Mesenchymal stem cell (in vitro differentiated cells and primary cell): Measurements from ENCODE around the gene PARVB.

Source experiments
- DNase-seq: peaks from one replicate; pipeline ENCODE4 v3.0.0-alpha.2; 2013
- H2AFZ ChIP-seq: one replicate; pipeline ENCODE4 v1.6.1; 2013; ENCODE audit warnings: low read depth, mild to moderate bottlenecking, control low read depth, inconsistent platforms, low read length, moderate library complexity
- H2AK5ac ChIP-seq: 2 replicates; pipeline ENCODE4 v1.6.1; 2013; ENCODE audit warnings: low read length, moderate library complexity, mild to moderate bottlenecking, inconsistent platforms; ENCODE audit not compliant: severe bottlenecking
- H2BK120ac ChIP-seq: one replicate; pipeline ENCODE4 v1.6.1; 2013; ENCODE audit warnings: low read depth, mild to moderate bottlenecking, inconsistent platforms, low read length, moderate library complexity
- H2BK12ac ChIP-seq, 2 experiments: one replicate each; pipeline ENCODE4 v1.6.1; 2013; ENCODE audit warnings: inconsistent platforms in 2 of 2, low read length in 2 of 2, mild to moderate bottlenecking in 2 of 2, moderate library complexity in 2 of 2, control low read depth in 1 of 2
- H2BK15ac ChIP-seq: one replicate; pipeline ENCODE4 v1.6.1; 2013; ENCODE audit warnings: mild to moderate bottlenecking, low read depth, inconsistent platforms; ENCODE audit not compliant: poor library complexity, severe bottlenecking
- H2BK5ac ChIP-seq: 2 replicates; pipeline ENCODE4 v1.6.1; 2013; ENCODE audit warnings: low read depth, mild to moderate bottlenecking, low read length, control low read depth, inconsistent platforms; ENCODE audit not compliant: poor library complexity, severe bottlenecking
- H3K14ac ChIP-seq, 2 experiments: one replicate each; pipeline ENCODE4 v1.6.1; 2013; ENCODE audit warnings: inconsistent platforms in 2 of 2, low read length in 2 of 2, control low read depth in 1 of 2, mild to moderate bottlenecking in 1 of 2, moderate library complexity in 1 of 2
- H3K18ac ChIP-seq, 2 experiments: one replicate each; pipeline ENCODE4 v1.6.1; 2013; ENCODE audit warnings: inconsistent platforms in 2 of 2, low read length in 2 of 2, control low read depth in 1 of 2, low read depth in 1 of 2, mild to moderate bottlenecking in 1 of 2
- H3K23ac ChIP-seq, 2 experiments: one replicate each; pipeline ENCODE4 v1.6.1; 2013; ENCODE audit warnings: inconsistent platforms in 2 of 2, low read length in 2 of 2, mild to moderate bottlenecking in 2 of 2, moderate library complexity in 2 of 2, control low read depth in 1 of 2
- H3K27ac ChIP-seq: 2 replicates; pipeline ENCODE4 v1.5.1; 2013; ENCODE audit warnings: mild to moderate bottlenecking, moderate library complexity, low read length, control low read depth, inconsistent platforms; ENCODE audit not compliant: poor library complexity, severe bottlenecking
- H3K27me3 ChIP-seq, 2 experiments: 2 replicates each; pipeline versions ENCODE4 v1.6.1 to v1.7.0; 2013; ENCODE audit warnings: low read length in 2 of 2, mild to moderate bottlenecking in 2 of 2, moderate library complexity in 2 of 2, control low read depth in 1 of 2, inconsistent platforms in 1 of 2; ENCODE audit not compliant: control insufficient read depth in 1 of 2, insufficient read depth in 1 of 2
- H3K36me3 ChIP-seq, 2 experiments: 2 replicates each; pipeline versions ENCODE4 v1.6.1 to v1.7.0; 2013; ENCODE audit warnings: low read length in 2 of 2, control low read depth in 1 of 2, inconsistent platforms in 1 of 2, low read depth in 1 of 2, mild to moderate bottlenecking in 1 of 2; ENCODE audit not compliant: insufficient read depth in 2 of 2, control insufficient read depth in 1 of 2
- H3K4ac ChIP-seq, 2 experiments: one replicate each; pipeline ENCODE4 v1.6.1; 2013; ENCODE audit warnings: inconsistent platforms in 2 of 2, low read length in 2 of 2, mild to moderate bottlenecking in 2 of 2, moderate library complexity in 2 of 2, control low read depth in 1 of 2, low read depth in 1 of 2
- H3K4me1 ChIP-seq: 2 replicates; pipeline ENCODE4 v1.6.1; 2013; ENCODE audit warnings: low read depth, low read length, control low read depth; ENCODE audit not compliant: control insufficient read depth, insufficient read depth
- H3K4me2 ChIP-seq: 2 replicates; pipeline ENCODE4 v1.6.1; 2013; ENCODE audit warnings: low read length, mild to moderate bottlenecking, inconsistent platforms; ENCODE audit not compliant: poor library complexity, severe bottlenecking
- H3K4me3 ChIP-seq, 2 experiments: 2 replicates each; pipeline versions ENCODE4 v1.5.1 to v1.7.0; 2013; ENCODE audit warnings: low read length in 2 of 2, mild to moderate bottlenecking in 2 of 2, control low read depth in 1 of 2, low read depth in 1 of 2; ENCODE audit not compliant: insufficient read depth in 1 of 2
- H3K79me1 ChIP-seq: replicated peaks from 2 replicates; pipeline ENCODE4 v1.6.1; 2013; ENCODE audit warnings: mild to moderate bottlenecking, control low read depth, low read length, inconsistent platforms; ENCODE audit not compliant: poor library complexity, severe bottlenecking
- H3K9ac ChIP-seq: 2 replicates; pipeline ENCODE4 v1.7.0; 2013; ENCODE audit warnings: mild to moderate bottlenecking, low read length, moderate library complexity
- H3K9me3 ChIP-seq: 2 replicates; pipeline ENCODE4 v1.7.0; 2013; ENCODE audit warnings: mild to moderate bottlenecking, low read length; ENCODE audit not compliant: control insufficient read depth
- H4K8ac ChIP-seq: one replicate; pipeline ENCODE4 v1.6.1; 2013; ENCODE audit warnings: inconsistent platforms, mild to moderate bottlenecking, low read length, moderate library complexity
- H4K91ac ChIP-seq: one replicate; pipeline ENCODE4 v1.6.1; 2013; ENCODE audit warnings: mild to moderate bottlenecking, low read length, inconsistent platforms
- WGBS: methylation state at CpG from one replicate; pipeline ENCODE4 v1.1.7; 2013; ENCODE audit warnings: mixed read lengths; 5-methylcytosine and 5-hydroxymethylcytosine counted together

The PARVB gene

GRCh38 chr22:44097263-44098020 is 73.3 kb downstream of the PARVB start:
- 95% methylated on average over 23 of the region's 23 CpGs for WGBS
- no peak overlapping the region for H4K8ac ChIP-seq
- H3K79me1 ChIP-seq, result no peaks in the 10 kb centered on the region
- no peaks in the 10 kb centered on the region for H3K4me1 ChIP-seq
- DNase-seq, result no peak
- H3K9ac ChIP-seq, result no peak overlapping the region
- no peak overlapping the region for H3K27ac ChIP-seq
- H3K4me2 ChIP-seq, result no peak overlapping the region
- no peak overlapping the region for H2AK5ac ChIP-seq
- no peak overlapping the region for H2BK120ac ChIP-seq
- no peaks in the 10 kb centered on the region for H3K27me3 ChIP-seq
- H2BK12ac ChIP-seq, result no peak overlapping the region
- H3K4ac ChIP-seq, result no peak overlapping the region
- no peak overlapping the region for H2BK5ac ChIP-seq
- no peaks in the 10 kb centered on the region for H3K9me3 ChIP-seq
- H3K4me3 ChIP-seq, result no peak overlapping the region
- no peak overlapping the region for H2AFZ ChIP-seq
- H3K23ac ChIP-seq, result no peak overlapping the region
- H4K91ac ChIP-seq, result no peak overlapping the region
- H2BK15ac ChIP-seq, result no peak overlapping the region
- no peak overlapping the region for H3K18ac ChIP-seq
- H3K36me3 ChIP-seq, result peaks cover 3 to 34% of the 10 kb centered on the region in 2 experiments
- no peak overlapping the region for H3K14ac ChIP-seq

- H2BK120ac ChIP-seq, result no peak overlapping the region
- no peak overlapping the region for H2AFZ ChIP-seq
- H3K9me3 ChIP-seq, result no peaks in the 10 kb centered on the region
- peaks cover 3 to 32% of the 10 kb centered on the region in 2 experiments for H3K36me3 ChIP-seq
- no peak overlapping the region for H3K4me3 ChIP-seq
- no peak overlapping the region for H3K4me2 ChIP-seq
- no peak overlapping the region for H4K8ac ChIP-seq
- H3K4ac ChIP-seq, result no peak overlapping the region
- 90% methylated on average over 17 of the region's 17 CpGs for WGBS
- H2BK12ac ChIP-seq, result no peak overlapping the region
- H3K4me1 ChIP-seq, result no peaks in the 10 kb centered on the region
- DNase-seq, result no peak
- no peak overlapping the region for H3K9ac ChIP-seq
- H4K91ac ChIP-seq, result no peak overlapping the region
- H2AK5ac ChIP-seq, result no peak overlapping the region
- no peaks in the 10 kb centered on the region for H3K79me1 ChIP-seq
- no peak overlapping the region for H3K27ac ChIP-seq
- no peaks in the 10 kb centered on the region for H3K27me3 ChIP-seq
- no peak overlapping the region for H2BK15ac ChIP-seq
- H3K18ac ChIP-seq, result no peak overlapping the region
- no peak overlapping the region for H3K23ac ChIP-seq
- H3K14ac ChIP-seq, result no peak overlapping the region
- no peak overlapping the region for H2BK5ac ChIP-seq
Measured at GRCh38 chr22:44098021-44098739, 74.1 kb downstream of the PARVB start.

- Histone ChIP-seq H3K4me2 (no peak overlapping the region), H3K4ac (no peak overlapping the region), H2BK120ac (no peak overlapping the region), H2BK15ac (no peak overlapping the region), H4K8ac (no peak overlapping the region), H3K27me3 (no peaks in the 10 kb centered on the region), H3K27ac (no peak overlapping the region), H2AFZ (no peak overlapping the region), H3K14ac (no peak overlapping the region), H2AK5ac (no peak overlapping the region), H3K9me3 (no peaks in the 10 kb centered on the region), H3K18ac (no peak overlapping the region), H3K36me3 (peaks cover 3 to 41% of the 10 kb centered on the region in 2 experiments), H4K91ac (no peak overlapping the region), H3K79me1 (no peaks in the 10 kb centered on the region), H3K4me3 (no peak overlapping the region), H2BK5ac (no peak overlapping the region), H3K4me1 (no peaks in the 10 kb centered on the region), H3K23ac (no peak overlapping the region), H2BK12ac (no peak overlapping the region), H3K9ac (no peak overlapping the region)
- DNase-seq, result no peak
- 98% methylated on average over 13 of the region's 15 CpGs for WGBS
Measured at GRCh38 chr22:44098966-44099530, 74.9 kb downstream of the PARVB start.

DNA sequence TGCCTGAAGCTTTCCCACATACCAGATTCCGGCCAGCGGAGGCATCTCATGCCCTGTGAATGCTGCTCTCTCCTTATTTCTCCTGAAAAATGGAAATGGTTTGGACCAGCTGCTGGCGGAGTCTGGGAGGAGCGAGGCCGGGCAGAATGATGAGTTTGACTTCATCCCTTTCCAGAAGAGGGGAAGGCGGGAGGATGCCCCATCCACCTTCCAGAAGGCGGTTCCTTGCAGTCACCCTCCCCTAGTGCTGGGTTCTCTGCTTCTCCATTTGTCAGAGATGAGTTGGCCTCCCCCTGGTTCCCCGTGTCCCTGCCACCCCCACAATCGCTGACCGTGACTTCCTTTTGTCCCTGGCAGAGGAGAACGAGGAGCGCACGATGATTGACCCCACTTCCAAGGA is 75.6 kb downstream of the PARVB start:
- no peak overlapping the region for H3K4me3 ChIP-seq
- no peak overlapping the region for H3K9ac ChIP-seq
- H3K79me1 ChIP-seq, result no peaks in the 10 kb centered on the region
- no peak overlapping the region for H4K91ac ChIP-seq
- no peak overlapping the region for H2AK5ac ChIP-seq
- 97% methylated on average over 13 of the region's 13 CpGs for WGBS
- DNase-seq, result no peak
- H3K18ac ChIP-seq, result no peak overlapping the region
- no peak overlapping the region for H4K8ac ChIP-seq
- no peak overlapping the region for H2BK120ac ChIP-seq
- no peaks in the 10 kb centered on the region for H3K4me1 ChIP-seq
- H3K27me3 ChIP-seq, result no peaks in the 10 kb centered on the region
- H3K36me3 ChIP-seq, result peaks cover 3 to 45% of the 10 kb centered on the region in 2 experiments
- H3K4ac ChIP-seq, result no peak overlapping the region
- no peak overlapping the region for H3K4me2 ChIP-seq
- no peaks in the 10 kb centered on the region for H3K9me3 ChIP-seq
- no peak overlapping the region for H3K23ac ChIP-seq
- no peak overlapping the region for H2BK5ac ChIP-seq
- no peak overlapping the region for H3K14ac ChIP-seq
- H2AFZ ChIP-seq, result no peak overlapping the region
- no peak overlapping the region for H2BK15ac ChIP-seq
- H2BK12ac ChIP-seq, result no peak overlapping the region
- no peak overlapping the region for H3K27ac ChIP-seq
